LoVo (cell line): ENCODE results near the gene PLEKHG5.
"Not testable (repeated sequence)": the region's sequence is repeated elsewhere in the genome, so short reads cannot be mapped to it uniquely, and the experiment has no call there.

Experiments used
- DNase-seq: peaks from one replicate; pipeline ENCODE4 v3.0.0-alpha.2; 2016; ENCODE audit warnings: low spot score

The PLEKHG5 gene

GRCh38 chr1:6446665-6447015, 44.8 kb downstream of the PLEKHG5 start:
- DNase-seq: no peak

- not testable (repeated sequence) for DNase-seq
These were observed 45.5 kb downstream of the PLEKHG5 start for GRCh38 chr1:6445929-6446328.

DNA sequence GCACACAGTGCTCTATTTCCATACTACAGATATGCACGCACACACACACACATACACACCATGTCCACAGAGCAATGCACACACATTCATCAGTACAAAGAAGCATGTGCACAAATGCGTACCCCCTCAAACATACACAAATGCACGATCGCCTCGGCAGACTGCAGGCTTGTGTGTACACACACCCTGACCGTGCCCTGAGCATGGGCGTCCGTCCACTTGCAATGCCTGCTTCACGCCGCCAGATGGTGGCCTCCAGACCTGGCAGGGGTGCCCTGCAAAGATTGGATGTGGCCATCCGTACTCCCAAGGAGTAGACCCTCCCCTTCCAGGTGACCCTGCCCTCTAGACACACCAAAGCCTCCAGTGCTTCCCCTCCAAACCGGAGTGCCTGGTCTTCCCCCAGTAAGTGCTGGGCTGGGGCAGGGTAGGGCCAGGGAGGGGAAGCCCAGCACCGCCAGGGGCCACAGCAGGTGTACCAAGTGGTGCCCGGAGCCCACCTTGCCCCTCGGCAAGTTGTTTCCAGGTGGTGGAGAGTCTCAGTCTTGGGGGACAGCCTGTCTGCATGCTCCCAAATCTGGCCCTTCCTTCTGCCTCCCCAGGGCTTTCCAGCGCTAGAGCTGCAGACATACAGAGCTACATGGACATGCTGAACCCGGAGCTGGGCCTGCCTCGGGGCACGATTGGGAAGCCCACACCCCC, 46.3 kb downstream of the PLEKHG5 start:
- peak; percentile 11 for DNase-seq

DNA sequence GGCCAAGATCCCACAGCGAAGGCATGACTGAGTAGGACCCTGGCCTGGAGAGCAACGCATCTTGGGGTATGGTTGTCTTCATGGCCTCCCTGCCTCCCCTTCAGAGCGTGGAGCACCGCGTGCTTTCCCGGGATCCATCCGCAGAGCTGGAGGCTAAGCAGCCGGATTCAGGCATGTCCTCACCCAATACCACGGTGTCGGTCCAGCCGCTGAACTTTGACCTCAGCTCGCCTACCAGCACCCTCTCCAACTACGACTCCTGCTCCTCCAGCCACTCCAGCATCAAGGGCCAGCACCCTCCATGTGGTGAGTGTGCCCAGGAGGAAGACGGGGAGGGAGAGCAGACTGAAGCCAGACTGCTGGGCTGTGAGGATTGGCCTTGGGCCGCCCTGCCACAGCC, 47.1 kb downstream of the PLEKHG5 start:
- no peak for DNase-seq

GRCh38 chr1:6443339-6444115, 47.9 kb downstream of the PLEKHG5 start:
- DNase-seq: no peak

DNA sequence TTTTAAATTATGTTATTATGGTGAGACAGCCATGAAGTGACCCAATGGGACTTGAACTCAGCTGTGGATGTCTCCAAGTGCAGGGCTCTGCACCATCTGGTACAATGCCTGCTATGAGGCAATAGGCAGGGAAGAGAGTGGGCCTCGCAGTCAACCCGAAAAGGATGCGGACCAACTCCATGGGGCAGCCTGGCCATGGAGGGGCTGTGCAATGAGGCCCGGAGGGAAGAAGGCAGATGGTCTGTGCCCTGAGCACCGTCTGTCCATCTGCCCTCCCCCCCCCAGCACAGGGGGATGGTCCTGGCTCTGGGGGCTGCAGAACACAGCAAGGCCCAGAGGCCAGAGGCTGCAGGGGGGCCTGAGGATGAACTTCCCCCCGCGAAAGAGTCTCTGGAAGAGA, 49.9 kb downstream of the PLEKHG5 start:
- no peak for DNase-seq

GRCh38 chr1:6440198-6441126, 51.0 kb downstream of the PLEKHG5 start:
- DNase-seq: peak; percentile 40

DNA sequence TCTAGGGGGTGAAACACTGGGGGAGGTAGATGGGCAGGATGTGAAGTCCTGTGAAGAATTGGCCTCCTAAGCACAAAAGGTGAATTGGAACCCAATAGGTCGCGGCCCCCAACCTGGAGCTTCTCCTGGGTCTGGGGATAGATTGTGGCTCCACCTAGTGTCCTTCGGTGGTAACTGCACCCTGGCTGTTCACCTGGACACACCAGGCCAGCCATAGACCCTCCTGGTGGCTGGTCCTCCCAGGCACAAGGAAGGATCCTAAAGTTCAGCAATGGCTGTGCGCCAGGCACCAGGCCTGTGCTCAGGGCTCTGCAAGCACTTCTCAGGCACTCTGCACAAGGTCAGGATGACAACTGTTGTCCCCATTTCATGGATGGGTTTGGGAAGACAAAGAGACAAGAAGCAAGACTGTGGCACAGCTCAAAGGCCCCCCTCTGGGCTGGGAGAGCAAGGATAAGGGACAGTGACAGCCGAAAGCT, 53.4 kb downstream of the PLEKHG5 start:
- DNase-seq: peak; percentile 63

- DNase-seq: not testable (repeated sequence)
These were observed 54.3 kb downstream of the PLEKHG5 start for GRCh38 chr1:6437012-6437700.

- not testable (repeated sequence) for DNase-seq
These were observed 55.2 kb downstream of the PLEKHG5 start for GRCh38 chr1:6436277-6436676.

DNA sequence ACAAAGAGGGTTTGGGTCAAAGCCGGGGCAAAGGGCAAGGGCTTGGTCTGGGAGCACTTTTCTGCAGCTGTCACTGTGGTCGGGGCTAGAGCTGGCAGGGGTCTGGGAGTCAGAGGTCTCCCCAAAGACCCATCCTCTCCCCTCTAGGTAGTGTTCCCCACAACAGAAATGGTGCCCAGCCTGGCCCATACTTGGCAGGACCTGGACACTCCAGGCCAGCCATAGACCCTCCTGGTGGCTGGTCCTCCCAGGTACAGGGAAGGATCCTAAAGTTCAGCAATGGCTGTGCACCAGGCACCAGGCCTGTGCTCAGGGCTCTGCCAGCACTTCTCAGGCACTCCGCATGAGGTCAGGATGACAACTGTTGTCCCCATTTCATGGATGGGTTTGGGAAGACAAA, 55.9 kb downstream of the PLEKHG5 start:
- no peak for DNase-seq

GRCh38 chr1:6435129-6435528, 56.3 kb downstream of the PLEKHG5 start:
- DNase-seq: no peak

- DNase-seq: no peak
These were observed 57.3 kb downstream of the PLEKHG5 start for GRCh38 chr1:6434186-6434585.

- not testable (repeated sequence) for DNase-seq
These were observed 59.6 kb downstream of the PLEKHG5 start for GRCh38 chr1:6431645-6432579.

DNA sequence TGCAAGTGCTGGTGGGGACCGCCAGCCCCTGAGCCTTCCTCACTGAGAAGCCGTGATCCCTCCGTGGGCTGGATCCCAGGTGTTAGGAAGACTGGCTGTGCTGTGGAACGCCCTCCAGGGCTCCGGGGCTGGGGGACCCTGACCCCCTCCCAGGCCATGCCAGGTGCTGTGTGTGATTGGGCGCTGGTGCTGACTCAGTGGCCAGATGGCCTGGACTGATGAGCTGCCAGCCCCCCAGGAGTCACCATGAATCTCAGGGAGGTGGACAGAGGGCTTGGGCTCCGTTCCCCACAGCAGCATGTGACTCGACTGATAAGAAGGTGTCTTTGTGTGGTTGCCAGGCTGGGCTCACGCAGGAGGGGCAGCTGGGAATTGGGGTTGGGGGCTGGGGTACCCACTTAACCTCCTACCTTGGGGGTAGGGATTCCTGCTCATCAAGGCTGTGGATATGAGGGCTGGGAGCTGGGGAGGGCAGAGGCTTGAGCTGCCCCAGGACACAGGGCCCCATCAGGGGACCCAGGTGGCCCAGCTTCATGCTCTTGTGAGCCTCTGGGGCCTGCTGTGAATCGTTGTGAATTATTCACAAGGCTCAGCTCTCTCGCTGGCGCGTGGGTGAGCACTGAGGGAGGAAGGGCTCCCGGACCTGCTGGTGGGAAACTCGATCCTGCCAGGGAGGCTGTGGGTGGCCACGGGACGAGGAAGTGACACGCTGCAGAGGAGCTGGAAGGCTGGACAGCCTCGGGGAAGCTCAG, 61.6 kb downstream of the PLEKHG5 start:
- DNase-seq: not testable (repeated sequence)

DNA sequence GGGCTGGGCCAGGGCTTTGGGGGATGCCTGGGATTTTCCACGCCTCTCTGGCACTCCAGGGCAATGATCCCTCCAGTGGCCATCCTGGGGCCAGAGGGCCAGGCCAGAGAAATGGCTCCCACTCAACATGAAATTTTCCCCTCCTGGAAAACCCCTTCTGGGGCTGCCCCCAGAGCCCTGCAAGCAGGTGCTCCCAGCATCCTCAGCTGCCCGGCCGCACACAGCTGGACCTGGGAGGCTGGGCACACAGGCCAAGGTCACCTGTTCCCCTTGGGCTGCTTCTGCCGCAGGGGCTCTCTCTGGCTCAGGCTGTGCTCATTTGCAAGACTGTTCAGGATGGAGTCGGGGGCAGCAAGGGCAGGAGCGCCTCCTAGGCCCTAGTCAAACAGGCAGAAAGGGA, 63.0 kb downstream of the PLEKHG5 start:
- not testable (repeated sequence) for DNase-seq

DNA sequence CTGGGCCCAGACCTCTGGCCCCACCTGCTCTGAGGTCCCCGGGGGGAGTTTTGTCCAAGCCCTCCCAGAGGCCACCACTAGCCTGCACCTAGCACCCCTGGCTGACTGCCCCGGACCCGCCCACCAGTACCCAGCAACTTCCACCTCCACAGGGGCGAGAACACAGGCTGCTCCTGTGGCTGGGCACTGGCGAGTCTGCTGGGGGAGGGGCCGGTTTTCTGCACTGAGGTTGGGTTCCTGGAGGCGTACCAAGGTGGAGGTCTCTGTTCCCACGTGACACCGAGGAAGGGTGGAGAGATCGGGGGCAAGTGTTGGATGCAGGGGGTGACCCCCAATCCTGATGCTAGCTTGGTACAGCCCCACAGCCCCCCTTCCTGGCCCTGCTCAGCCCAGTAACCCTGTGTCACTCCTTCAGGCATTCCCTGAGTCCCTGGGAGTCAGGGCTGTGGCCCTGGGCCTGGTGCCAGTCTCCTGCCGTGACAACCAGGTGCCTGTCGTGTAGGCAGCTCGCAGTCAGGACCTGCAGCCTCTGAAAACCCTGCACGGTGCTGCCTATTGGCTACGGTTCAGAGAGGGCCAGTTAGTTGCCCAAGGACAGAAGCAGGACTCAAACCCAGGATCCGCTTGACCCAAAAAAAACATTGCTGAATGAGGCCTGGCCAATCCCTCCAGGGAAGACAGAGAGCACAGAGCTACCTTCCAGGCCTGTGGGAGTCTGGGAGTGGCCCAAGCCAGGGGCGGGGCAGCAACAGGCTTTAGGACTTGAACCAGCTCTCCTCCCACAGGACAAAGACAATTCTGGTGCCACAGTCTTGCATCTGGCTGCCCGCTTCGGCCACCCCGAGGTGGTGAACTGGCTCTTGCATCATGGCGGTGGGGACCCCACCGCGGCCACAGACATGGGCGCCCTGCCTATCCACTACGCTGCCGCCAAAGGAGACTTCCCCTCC, 63.8 kb downstream of the PLEKHG5 start:
- DNase-seq: no peak

- no peak for DNase-seq
These were observed 64.5 kb downstream of the PLEKHG5 start for GRCh38 chr1:6426972-6427350.
